Renal cortical epithelial cell (primary cell): ENCODE data around the gene AJAP1. TPM values are rescaled to one million over a fixed set of nuclear protein-coding genes. Genes with fewer than 3 reads are reported as not detected.

Source experiments
- DNase-seq: peaks from one replicate; pipeline ENCODE4 v3.0.0-alpha.2; 2011; ENCODE audit warnings: low read depth
- total RNA-seq: library from RNA; depleted of rRNA; stranded (reverse); fragments of >200 nt; gene quantifications from 2 replicates; pipeline ENCODE4 v1.2.3, GENCODE V29; 2014

Gene AJAP1
- total RNA-seq, 1 donor from 2014 or later: 12.2 TPM

- no peak for DNase-seq
Measured at GRCh38 chr1:4682607-4683220, 28.3 kb downstream of the AJAP1 start.

- DNase-seq: peak; percentile 58
Measured at GRCh38 chr1:4684136-4684535, 29.7 kb downstream of the AJAP1 start.

GRCh38 chr1:4684864-4685522 is 30.6 kb downstream of the AJAP1 start:
- no peak for DNase-seq

GRCh38 chr1:4685523-4685865 is 31.1 kb downstream of the AJAP1 start:
- DNase-seq: no peak

GRCh38 chr1:4687943-4688342 is 33.5 kb downstream of the AJAP1 start:
- DNase-seq: no peak

GRCh38 chr1:4689271-4689935 is 35.0 kb downstream of the AJAP1 start:
- DNase-seq: no peak

GRCh38 chr1:4689941-4690635 is 35.7 kb downstream of the AJAP1 start:
- DNase-seq: no peak

- peak; percentile 36 for DNase-seq
Measured at GRCh38 chr1:4690951-4691675, 36.7 kb downstream of the AJAP1 start.

GRCh38 chr1:4691766-4692405 is 37.5 kb downstream of the AJAP1 start:
- no peak for DNase-seq

GRCh38 chr1:4692437-4692836 is 38.0 kb downstream of the AJAP1 start:
- no peak for DNase-seq

GRCh38 chr1:4693331-4693730 is 38.9 kb downstream of the AJAP1 start:
- no peak for DNase-seq

GRCh38 chr1:4693891-4694290 is 39.5 kb downstream of the AJAP1 start:
- DNase-seq: no peak

- DNase-seq: no peak
Measured at GRCh38 chr1:4694492-4694891, 40.1 kb downstream of the AJAP1 start.

- DNase-seq: no peak
Measured at GRCh38 chr1:4695241-4695640, 40.8 kb downstream of the AJAP1 start.

GRCh38 chr1:4696161-4696745 is 41.8 kb downstream of the AJAP1 start:
- no peak for DNase-seq

- DNase-seq: no peak
Measured at GRCh38 chr1:4696753-4697152, 42.3 kb downstream of the AJAP1 start.

- DNase-seq: no peak
Measured at GRCh38 chr1:4697801-4698200, 43.4 kb downstream of the AJAP1 start.

- DNase-seq: no peak
Measured at GRCh38 chr1:4698911-4699310, 44.5 kb downstream of the AJAP1 start.

GRCh38 chr1:4699376-4700301 is 45.2 kb downstream of the AJAP1 start:
- no peak for DNase-seq

GRCh38 chr1:4700801-4701200 is 46.4 kb downstream of the AJAP1 start:
- DNase-seq: peak; percentile 7
